Measurements from ENCODE around the gene MADD. TPM values are rescaled to one million over a fixed set of nuclear protein-coding genes. Genes with fewer than 3 reads are reported as not detected.

MADD gene
- total RNA-seq, 4 donors from 2014 or later = 29.0 to 49.7 (median 38.1) TPM

GRCh38 chr11:47355283-47356128, 85.6 kb downstream of the MADD start:
- intact Hi-C loops (cut with DNase I) = loop anchor here (5.0 to 10.0 kb wide), 3 partner anchors 178 to 471 kb away; partner anchors contain the start of gene ARFGAP2
- H3K36me3 ChIP-seq = no peaks in the 10 kb centered on the region
- H3K4me3 ChIP-seq (replicated peaks in 1 of 3) = peak overlapping the region in 1 of 3 donors; percentile 20
- H3K4me1 ChIP-seq = peaks cover 4 to 7% of the 10 kb centered on the region in 2 donors
- TF ChIP-seq CTCF (IDR thresholded peaks at IDR 0.05) (peak; percentile 79 to 98 (median 97)), POLR2A (IDR thresholded peaks at IDR 0.05) (peak in 1 of 2 donors; percentile 4)
- no peaks in the 10 kb centered on the region for H3K9me3 ChIP-seq
- 35 to 43% methylated on average over 35 to 38 of the region's 47 CpGs for WGBS, 2 donors
- H3K27me3 ChIP-seq = no peaks in the 10 kb centered on the region
- peak overlapping the region in 1 of 3 donors; percentile 64 for H3K27ac ChIP-seq
- peak; percentile 96 to 98 for DNase-seq

GRCh38 chr11:47356129-47356997, 86.4 kb downstream of the MADD start:
- H3K27ac ChIP-seq = no peak overlapping the region
- peaks cover 4 to 7% of the 10 kb centered on the region in 2 donors for H3K4me1 ChIP-seq
- H3K36me3 ChIP-seq = no peaks in the 10 kb centered on the region
- no peak for DNase-seq
- H3K4me3 ChIP-seq (replicated peaks in 1 of 3) = no peak overlapping the region
- no peaks in the 10 kb centered on the region for H3K9me3 ChIP-seq
- 91 to 96% methylated on average over 9 of the region's 9 CpGs for WGBS, 2 donors
- intact Hi-C loops (cut with DNase I) = loop anchor here (5.0 to 10.0 kb wide), 3 partner anchors 179 to 472 kb away; partner anchors contain the start of gene ARFGAP2
- H3K27me3 ChIP-seq = no peaks in the 10 kb centered on the region
- TF ChIP-seq POLR2A (IDR thresholded peaks at IDR 0.05) = no peak
- no peak for TF ChIP-seq CTCF (IDR thresholded peaks at IDR 0.05)

GRCh38 chr11:47356998-47357329, 87.0 kb downstream of the MADD start:
- Histone ChIP-seq H3K36me3 (no peaks in the 10 kb centered on the region), H3K9me3 (no peaks in the 10 kb centered on the region), H3K4me3 (replicated peaks in 1 of 3) (no peak overlapping the region), H3K4me1 (peaks cover 4 to 7% of the 10 kb centered on the region in 2 donors), H3K27ac (no peak overlapping the region), H3K27me3 (no peaks in the 10 kb centered on the region)
- WGBS, 2 donors = 95 to 97% methylated on average over 1 of the region's 1 CpG
- TF ChIP-seq POLR2A (IDR thresholded peaks at IDR 0.05) (no peak), CTCF (IDR thresholded peaks at IDR 0.05) (no peak)
- no peak for DNase-seq
- intact Hi-C loops (cut with DNase I) = loop anchor here (5.0 to 10.0 kb wide), 3 partner anchors 180 to 472 kb away; partner anchors contain the start of gene ARFGAP2

GRCh38 chr11:47357985-47358730, 88.2 kb downstream of the MADD start:
- no peak overlapping the region for H3K27ac ChIP-seq
- 90 to 93% methylated on average over 6 of the region's 6 CpGs for WGBS, 2 donors
- intact Hi-C loops (cut with DNase I) = loop anchor here (5.0 to 10.0 kb wide), 3 partner anchors 181 to 473 kb away; partner anchors contain the start of gene ARFGAP2
- no peaks in the 10 kb centered on the region for H3K27me3 ChIP-seq
- H3K36me3 ChIP-seq = no peaks in the 10 kb centered on the region
- no peaks in the 10 kb centered on the region for H3K9me3 ChIP-seq
- no peak overlapping the region for H3K4me3 ChIP-seq (replicated peaks in 1 of 3)
- no peak for DNase-seq
- TF ChIP-seq CTCF (IDR thresholded peaks at IDR 0.05) (no peak), POLR2A (IDR thresholded peaks at IDR 0.05) (no peak)
- peaks cover 4 to 7% of the 10 kb centered on the region in 2 donors for H3K4me1 ChIP-seq

Measured in thyroid gland (tissue), 4 donors.